ENCODE results near the gene MYOM1. TPM values are rescaled to one million over a fixed set of nuclear protein-coding genes. Genes with fewer than 3 reads are reported as not detected.

Gene MYOM1
- total RNA-seq, 1 donor from 2014 or later = 1.3 TPM

DNA sequence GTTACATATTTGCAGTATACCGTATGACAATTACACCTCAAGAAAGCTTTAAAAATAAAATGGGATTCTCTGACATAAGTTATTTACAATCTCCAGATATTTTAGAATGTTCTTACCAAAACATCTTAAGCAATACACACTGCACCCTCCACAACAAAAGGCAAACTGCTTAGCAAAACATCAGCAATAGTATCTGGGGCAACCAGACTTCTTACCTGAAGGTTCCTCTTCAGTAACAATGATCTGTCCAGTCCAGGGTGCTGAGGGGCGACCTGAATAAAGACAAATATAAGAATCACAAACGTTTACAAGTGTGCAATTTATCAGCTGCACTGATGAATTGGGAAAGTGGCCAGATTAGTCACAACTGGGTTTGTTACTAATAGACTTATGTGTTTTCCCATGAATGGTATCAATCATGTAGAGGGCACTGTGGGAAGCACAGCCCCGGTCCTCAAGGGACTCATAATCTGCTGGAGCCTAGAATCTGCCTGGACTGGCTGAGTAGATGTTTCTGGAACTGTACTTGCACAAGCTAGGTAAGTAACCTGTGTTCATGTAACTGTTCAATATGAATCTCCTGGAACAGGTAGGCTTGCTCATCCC lies 70.7 kb downstream of the MYOM1 start:
- peak; percentile 23 for DNase-seq
- H3K4me1 Mint-ChIP-seq (ENCODE audit: low read depth, unreplicated experiment) = no peaks in the 10 kb centered on the region
- no peak overlapping the region for H3K4me3 Mint-ChIP-seq (ENCODE audit: unreplicated experiment)
- TF ChIP-seq, protein P1, sequence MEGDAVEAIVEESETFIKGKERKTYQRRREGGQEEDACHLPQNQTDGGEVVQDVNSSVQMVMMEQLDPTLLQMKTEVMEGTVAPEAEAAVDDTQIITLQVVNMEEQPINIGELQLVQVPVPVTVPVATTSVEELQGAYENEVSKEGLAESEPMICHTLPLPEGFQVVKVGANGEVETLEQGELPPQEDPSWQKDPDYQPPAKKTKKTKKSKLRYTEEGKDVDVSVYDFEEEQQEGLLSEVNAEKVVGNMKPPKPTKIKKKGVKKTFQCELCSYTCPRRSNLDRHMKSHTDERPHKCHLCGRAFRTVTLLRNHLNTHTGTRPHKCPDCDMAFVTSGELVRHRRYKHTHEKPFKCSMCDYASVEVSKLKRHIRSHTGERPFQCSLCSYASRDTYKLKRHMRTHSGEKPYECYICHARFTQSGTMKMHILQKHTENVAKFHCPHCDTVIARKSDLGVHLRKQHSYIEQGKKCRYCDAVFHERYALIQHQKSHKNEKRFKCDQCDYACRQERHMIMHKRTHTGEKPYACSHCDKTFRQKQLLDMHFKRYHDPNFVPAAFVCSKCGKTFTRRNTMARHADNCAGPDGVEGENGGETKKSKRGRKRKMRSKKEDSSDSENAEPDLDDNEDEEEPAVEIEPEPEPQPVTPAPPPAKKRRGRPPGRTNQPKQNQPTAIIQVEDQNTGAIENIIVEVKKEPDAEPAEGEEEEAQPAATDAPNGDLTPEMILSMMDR (IDR thresholded peaks at IDR 0.05; ENCODE audit: partially characterized antibody, unreplicated experiment) = no peak
- H3K9me3 Mint-ChIP-seq (ENCODE audit: unreplicated experiment) = peaks cover 2% of the 10 kb centered on the region
- H3K36me3 Mint-ChIP-seq (ENCODE audit: unreplicated experiment) = peaks cover 4% of the 10 kb centered on the region
- H3K27ac Mint-ChIP-seq (ENCODE audit: unreplicated experiment) = no peak overlapping the region
- no peaks in the 10 kb centered on the region for H3K27me3 Mint-ChIP-seq (ENCODE audit: unreplicated experiment)

DNA sequence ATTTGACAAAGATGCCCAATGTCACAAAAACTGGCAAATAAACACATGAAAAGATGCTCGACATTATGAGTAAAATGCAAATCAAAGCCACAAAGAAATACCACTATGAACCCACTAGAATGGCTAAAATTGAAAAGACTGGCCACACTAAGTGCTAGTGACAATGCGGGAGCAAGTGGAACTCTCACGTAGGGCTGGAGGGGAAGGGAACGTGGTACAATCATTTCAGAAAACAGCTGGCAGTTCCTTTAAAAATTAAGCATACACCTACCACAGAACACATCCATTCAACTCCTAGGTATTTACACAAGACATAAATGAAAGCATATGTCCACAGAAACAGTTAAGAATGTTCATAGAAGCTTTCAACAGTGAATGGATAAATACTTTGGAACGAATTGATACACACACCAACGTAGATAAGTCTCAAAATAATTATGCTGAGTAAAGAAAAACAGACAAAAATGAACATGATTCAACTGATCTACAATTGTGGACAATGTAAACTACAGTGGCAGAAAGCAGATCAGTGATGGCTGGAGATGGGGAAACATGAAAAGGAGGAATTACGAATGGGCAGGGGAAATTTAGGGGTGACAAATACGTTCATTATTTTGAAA lies 71.7 kb downstream of the MYOM1 start:
- H3K27ac Mint-ChIP-seq (ENCODE audit: unreplicated experiment) = no peak overlapping the region
- H3K4me3 Mint-ChIP-seq (ENCODE audit: unreplicated experiment) = no peak overlapping the region
- peaks cover 7% of the 10 kb centered on the region for H3K36me3 Mint-ChIP-seq (ENCODE audit: unreplicated experiment)
- peaks cover 2% of the 10 kb centered on the region for H3K9me3 Mint-ChIP-seq (ENCODE audit: unreplicated experiment)
- H3K27me3 Mint-ChIP-seq (ENCODE audit: unreplicated experiment) = no peaks in the 10 kb centered on the region
- TF ChIP-seq, protein P1 (IDR thresholded peaks at IDR 0.05; ENCODE audit: partially characterized antibody, unreplicated experiment) = no peak
- DNase-seq = no peak
- H3K4me1 Mint-ChIP-seq (ENCODE audit: low read depth, unreplicated experiment) = no peaks in the 10 kb centered on the region

DNA sequence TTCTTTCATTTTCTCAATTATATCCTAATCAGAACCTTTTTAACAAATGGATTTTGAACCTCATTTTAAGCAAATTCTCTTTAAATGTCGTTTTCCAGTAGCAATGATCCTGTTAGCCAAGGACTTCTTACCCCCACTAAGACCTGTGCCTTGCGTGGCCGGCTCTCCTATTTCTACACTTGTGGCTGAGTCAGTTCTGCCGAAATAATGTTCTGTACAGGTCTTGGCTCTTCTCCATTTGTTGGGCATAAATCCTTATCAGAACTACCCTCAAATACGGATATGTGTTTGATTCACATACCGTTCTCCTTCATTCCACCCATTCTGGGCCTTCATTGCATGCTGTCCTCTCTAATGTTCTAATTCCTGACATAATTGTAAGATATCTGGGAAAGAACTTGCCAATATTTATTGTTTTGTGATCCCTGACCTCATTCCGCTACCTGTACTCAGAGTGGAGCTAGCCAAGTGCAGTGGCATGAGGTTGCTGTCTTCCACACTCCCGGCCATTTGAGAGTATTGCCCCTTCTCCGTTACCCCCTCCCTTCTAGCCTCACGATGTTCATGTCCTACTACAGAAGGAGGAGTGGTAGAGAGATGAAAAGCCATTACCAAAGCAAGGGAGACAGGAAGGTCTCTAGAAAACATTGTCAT lies 78.7 kb downstream of the MYOM1 start:
- no peak for DNase-seq
- H3K9me3 Mint-ChIP-seq (ENCODE audit: unreplicated experiment) = no peaks in the 10 kb centered on the region
- H3K36me3 Mint-ChIP-seq (ENCODE audit: unreplicated experiment) = peaks cover 10% of the 10 kb centered on the region
- H3K4me1 Mint-ChIP-seq (ENCODE audit: low read depth, unreplicated experiment) = no peaks in the 10 kb centered on the region
- no peak overlapping the region for H3K4me3 Mint-ChIP-seq (ENCODE audit: unreplicated experiment)
- no peaks in the 10 kb centered on the region for H3K27me3 Mint-ChIP-seq (ENCODE audit: unreplicated experiment)
- H3K27ac Mint-ChIP-seq (ENCODE audit: unreplicated experiment) = no peak overlapping the region
- TF ChIP-seq, protein P1 (IDR thresholded peaks at IDR 0.05; ENCODE audit: partially characterized antibody, unreplicated experiment) = no peak

DNA sequence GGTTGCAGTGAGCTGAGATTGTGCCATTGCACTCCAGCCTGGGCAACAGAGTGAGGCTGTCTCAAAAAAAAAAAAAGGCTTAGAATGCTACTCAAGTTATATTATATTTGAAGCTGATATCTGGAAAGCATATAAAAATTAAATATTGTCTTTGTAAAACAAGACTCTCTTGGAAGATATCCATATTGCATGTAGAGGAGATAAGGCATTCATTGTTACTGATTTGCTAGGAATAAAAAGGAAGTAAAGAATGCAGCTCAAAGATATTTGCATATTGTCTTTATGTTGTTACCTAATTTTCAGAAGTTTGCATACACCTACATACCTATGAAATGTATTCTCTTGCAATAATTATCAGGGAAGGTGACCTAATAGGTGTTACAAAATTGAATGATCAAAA lies 79.4 kb downstream of the MYOM1 start:
- H3K27me3 Mint-ChIP-seq (ENCODE audit: unreplicated experiment) = no peaks in the 10 kb centered on the region
- peaks cover 10% of the 10 kb centered on the region for H3K36me3 Mint-ChIP-seq (ENCODE audit: unreplicated experiment)
- no peaks in the 10 kb centered on the region for H3K4me1 Mint-ChIP-seq (ENCODE audit: low read depth, unreplicated experiment)
- H3K9me3 Mint-ChIP-seq (ENCODE audit: unreplicated experiment) = no peaks in the 10 kb centered on the region
- TF ChIP-seq, protein P1 (IDR thresholded peaks at IDR 0.05; ENCODE audit: partially characterized antibody, unreplicated experiment) = no peak
- no peak overlapping the region for H3K27ac Mint-ChIP-seq (ENCODE audit: unreplicated experiment)
- H3K4me3 Mint-ChIP-seq (ENCODE audit: unreplicated experiment) = no peak overlapping the region
- no peak for DNase-seq

DNA sequence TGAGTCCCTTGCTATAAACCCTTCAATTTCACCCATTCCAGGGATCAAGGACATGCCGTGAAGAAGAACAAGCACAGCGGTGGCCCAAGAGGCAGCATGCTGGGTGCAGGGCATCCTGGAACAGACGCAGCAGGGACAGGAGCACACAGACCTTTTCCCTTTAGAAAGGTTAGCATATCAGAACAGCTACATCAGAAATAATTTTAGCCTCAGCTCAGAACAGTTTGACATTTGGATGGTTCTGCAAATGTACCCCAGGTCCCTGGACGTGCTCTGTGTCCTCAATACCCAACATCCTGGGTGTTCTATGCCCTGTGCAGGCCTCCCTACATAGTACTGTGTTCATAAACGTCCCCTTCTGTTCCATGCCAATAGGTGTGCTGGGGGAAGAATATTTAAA lies 80.4 kb downstream of the MYOM1 start:
- TF ChIP-seq, protein P1 (IDR thresholded peaks at IDR 0.05; ENCODE audit: partially characterized antibody, unreplicated experiment) = no peak
- no peaks in the 10 kb centered on the region for H3K4me1 Mint-ChIP-seq (ENCODE audit: low read depth, unreplicated experiment)
- no peaks in the 10 kb centered on the region for H3K27me3 Mint-ChIP-seq (ENCODE audit: unreplicated experiment)
- no peak overlapping the region for H3K27ac Mint-ChIP-seq (ENCODE audit: unreplicated experiment)
- H3K9me3 Mint-ChIP-seq (ENCODE audit: unreplicated experiment) = no peaks in the 10 kb centered on the region
- no peak overlapping the region for H3K4me3 Mint-ChIP-seq (ENCODE audit: unreplicated experiment)
- DNase-seq = no peak
- H3K36me3 Mint-ChIP-seq (ENCODE audit: unreplicated experiment) = peaks cover 10% of the 10 kb centered on the region

All from glutamatergic neuron (in vitro differentiated cells).